ENCODE results near the gene BSCL2.

The BSCL2 gene

DNA sequence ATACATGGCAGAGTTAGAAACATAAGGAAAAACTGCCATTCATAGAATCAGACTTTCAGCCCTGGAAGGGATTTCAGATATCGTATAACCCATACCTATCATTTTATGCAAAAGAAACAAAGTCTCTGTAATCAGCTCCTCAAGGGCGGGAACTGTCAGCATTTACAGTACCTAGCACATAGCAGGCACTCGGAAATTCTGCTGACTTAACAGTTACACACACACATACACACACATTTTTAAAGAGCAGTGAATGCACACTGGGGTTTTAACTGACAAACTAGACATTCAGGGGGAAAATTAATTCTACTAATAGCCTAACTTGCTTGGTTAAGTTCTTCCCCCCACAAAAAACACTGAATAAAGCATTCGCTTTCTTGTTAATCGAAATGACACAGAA is 9.0 kb upstream of the BSCL2 start:
- ATAC-seq: no peak
- TF ChIP-seq ZNF8 (CRISPR knock-in tag; IDR thresholded peaks at IDR 0.05) (no peak), ISL1 (CRISPR knock-in tag; IDR thresholded peaks at IDR 0.05) (no peak), ZNF565 (CRISPR knock-in tag; conservative IDR thresholded peaks at IDR 0.05; ENCODE audit: low read depth) (no peak), ZC3H10 (CRISPR knock-in tag; IDR thresholded peaks at IDR 0.05) (no peak), TCF4 (CRISPR knock-in tag; IDR thresholded peaks at IDR 0.05; ENCODE audit: borderline replicate concordance) (no peak)
- TF ChIP-seq, protein P1, sequence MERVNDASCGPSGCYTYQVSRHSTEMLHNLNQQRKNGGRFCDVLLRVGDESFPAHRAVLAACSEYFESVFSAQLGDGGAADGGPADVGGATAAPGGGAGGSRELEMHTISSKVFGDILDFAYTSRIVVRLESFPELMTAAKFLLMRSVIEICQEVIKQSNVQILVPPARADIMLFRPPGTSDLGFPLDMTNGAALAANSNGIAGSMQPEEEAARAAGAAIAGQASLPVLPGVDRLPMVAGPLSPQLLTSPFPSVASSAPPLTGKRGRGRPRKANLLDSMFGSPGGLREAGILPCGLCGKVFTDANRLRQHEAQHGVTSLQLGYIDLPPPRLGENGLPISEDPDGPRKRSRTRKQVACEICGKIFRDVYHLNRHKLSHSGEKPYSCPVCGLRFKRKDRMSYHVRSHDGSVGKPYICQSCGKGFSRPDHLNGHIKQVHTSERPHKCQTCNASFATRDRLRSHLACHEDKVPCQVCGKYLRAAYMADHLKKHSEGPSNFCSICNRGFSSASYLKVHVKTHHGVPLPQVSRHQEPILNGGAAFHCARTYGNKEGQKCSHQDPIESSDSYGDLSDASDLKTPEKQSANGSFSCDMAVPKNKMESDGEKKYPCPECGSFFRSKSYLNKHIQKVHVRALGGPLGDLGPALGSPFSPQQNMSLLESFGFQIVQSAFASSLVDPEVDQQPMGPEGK (CRISPR knock-in tag; IDR thresholded peaks at IDR 0.05; ENCODE audit: borderline replicate concordance): no peak
- TF ChIP-seq, protein P2, sequence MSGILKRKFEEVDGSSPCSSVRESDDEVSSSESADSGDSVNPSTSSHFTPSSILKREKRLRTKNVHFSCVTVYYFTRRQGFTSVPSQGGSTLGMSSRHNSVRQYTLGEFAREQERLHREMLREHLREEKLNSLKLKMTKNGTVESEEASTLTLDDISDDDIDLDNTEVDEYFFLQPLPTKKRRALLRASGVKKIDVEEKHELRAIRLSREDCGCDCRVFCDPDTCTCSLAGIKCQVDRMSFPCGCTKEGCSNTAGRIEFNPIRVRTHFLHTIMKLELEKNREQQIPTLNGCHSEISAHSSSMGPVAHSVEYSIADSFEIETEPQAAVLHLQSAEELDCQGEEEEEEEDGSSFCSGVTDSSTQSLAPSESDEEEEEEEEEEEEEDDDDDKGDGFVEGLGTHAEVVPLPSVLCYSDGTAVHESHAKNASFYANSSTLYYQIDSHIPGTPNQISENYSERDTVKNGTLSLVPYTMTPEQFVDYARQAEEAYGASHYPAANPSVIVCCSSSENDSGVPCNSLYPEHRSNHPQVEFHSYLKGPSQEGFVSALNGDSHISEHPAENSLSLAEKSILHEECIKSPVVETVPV (CRISPR knock-in tag; IDR thresholded peaks at IDR 0.05): no peak
- TF ChIP-seq, protein P3, sequence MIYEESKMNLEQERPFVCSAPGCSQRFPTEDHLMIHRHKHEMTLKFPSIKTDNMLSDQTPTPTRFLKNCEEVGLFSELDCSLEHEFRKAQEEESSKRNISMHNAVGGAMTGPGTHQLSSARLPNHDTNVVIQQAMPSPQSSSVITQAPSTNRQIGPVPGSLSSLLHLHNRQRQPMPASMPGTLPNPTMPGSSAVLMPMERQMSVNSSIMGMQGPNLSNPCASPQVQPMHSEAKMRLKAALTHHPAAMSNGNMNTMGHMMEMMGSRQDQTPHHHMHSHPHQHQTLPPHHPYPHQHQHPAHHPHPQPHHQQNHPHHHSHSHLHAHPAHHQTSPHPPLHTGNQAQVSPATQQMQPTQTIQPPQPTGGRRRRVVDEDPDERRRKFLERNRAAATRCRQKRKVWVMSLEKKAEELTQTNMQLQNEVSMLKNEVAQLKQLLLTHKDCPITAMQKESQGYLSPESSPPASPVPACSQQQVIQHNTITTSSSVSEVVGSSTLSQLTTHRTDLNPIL (CRISPR knock-in tag; IDR thresholded peaks at IDR 0.05; ENCODE audit: low read depth): no peak

DNA sequence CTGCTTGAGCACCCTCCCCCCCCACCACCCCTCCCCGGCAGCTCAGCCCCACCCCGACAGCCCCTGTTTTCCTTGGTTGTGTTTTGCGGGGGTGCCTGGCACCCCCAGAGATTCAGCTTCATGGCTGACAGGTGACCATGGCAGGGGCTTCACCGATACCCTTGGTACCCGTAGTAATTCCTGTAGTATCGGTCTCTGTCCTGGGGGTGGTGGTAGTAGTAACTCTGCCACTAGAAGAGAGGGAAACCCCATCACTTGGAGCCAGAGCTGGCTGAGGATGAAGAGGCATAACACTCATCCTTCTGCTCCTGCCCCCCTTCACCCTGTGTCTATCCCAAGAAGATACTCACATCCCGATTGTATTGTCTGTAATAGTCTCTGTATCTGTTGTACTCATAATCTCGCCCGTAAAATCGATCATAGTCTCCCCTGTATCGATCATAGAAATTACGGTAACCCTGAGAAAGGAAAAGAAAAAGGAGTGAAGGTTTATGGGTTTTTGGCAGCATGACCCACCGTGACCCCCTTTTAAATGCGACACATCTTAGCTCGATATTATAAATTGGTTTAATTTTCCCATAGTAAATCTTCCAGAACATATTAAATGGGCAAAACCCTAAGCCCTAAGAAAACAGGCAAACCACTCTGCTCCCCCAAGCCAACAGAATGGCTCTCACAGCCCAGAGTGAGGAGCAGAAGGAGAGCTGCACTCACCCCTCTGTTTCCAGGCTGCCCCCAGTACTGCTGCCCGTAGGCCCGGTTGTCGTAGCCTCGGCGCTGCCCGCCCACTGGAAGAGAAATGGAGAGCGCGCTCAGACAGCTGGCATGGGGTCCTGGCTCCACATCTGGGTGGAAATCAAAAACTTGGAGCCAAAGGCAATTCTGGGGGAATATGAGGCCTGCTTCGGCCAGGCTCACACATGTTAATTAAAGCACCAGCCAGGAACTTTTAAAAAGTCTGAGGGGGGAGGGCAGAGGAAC is 8.2 kb upstream of the BSCL2 start:
- no peak for ATAC-seq

DNA sequence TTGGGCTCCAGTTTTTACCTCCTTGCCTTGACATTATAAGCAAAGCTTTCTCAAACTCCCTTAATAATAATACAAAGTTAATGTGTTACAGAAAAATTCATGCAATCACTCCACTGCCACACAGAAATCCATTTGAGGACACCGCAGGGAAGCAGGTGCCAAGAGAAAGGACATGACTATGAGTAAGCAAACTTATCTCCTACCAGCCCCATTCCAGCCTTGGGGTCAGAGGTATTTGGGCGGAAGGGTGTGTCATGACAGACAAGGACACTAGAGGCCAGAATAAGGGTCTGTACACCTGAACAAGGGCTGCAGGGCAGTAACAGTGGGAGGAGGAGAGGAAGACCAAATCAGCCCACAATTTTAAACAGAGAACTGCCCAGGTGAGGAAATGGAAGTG is 6.1 kb upstream of the BSCL2 start:
- TF ChIP-seq, protein P4, sequence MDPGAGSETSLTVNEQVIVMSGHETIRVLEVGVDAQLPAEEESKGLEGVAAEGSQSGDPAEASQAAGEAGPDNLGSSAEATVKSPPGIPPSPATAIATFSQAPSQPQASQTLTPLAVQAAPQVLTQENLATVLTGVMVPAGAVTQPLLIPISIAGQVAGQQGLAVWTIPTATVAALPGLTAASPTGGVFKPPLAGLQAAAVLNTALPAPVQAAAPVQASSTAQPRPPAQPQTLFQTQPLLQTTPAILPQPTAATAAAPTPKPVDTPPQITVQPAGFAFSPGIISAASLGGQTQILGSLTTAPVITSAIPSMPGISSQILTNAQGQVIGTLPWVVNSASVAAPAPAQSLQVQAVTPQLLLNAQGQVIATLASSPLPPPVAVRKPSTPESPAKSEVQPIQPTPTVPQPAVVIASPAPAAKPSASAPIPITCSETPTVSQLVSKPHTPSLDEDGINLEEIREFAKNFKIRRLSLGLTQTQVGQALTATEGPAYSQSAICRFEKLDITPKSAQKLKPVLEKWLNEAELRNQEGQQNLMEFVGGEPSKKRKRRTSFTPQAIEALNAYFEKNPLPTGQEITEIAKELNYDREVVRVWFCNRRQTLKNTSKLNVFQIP (CRISPR knock-in tag; IDR thresholded peaks at IDR 0.05; ENCODE audit: borderline replicate concordance, low read depth): no peak
- no peak for ATAC-seq

More for the DNA sequence above, 8.2 kb upstream of the BSCL2 start:
- no peak for TF ChIP-seq ZNF8 (CRISPR knock-in tag; IDR thresholded peaks at IDR 0.05)
- no peak for TF ChIP-seq TCF4 (CRISPR knock-in tag; IDR thresholded peaks at IDR 0.05; ENCODE audit: borderline replicate concordance)
- TF ChIP-seq RARB (CRISPR knock-in tag; IDR thresholded peaks at IDR 0.05): no peak
- TF ChIP-seq, protein P3 (CRISPR knock-in tag; IDR thresholded peaks at IDR 0.05; ENCODE audit: low read depth): no peak
- TF ChIP-seq, protein P1 (CRISPR knock-in tag; IDR thresholded peaks at IDR 0.05; ENCODE audit: borderline replicate concordance): no peak
- no peak for TF ChIP-seq ISL1 (CRISPR knock-in tag; IDR thresholded peaks at IDR 0.05)
- TF ChIP-seq BACH2 (CRISPR knock-in tag; IDR thresholded peaks at IDR 0.05; ENCODE audit: borderline replicate concordance): no peak
- TF ChIP-seq, protein P5, sequence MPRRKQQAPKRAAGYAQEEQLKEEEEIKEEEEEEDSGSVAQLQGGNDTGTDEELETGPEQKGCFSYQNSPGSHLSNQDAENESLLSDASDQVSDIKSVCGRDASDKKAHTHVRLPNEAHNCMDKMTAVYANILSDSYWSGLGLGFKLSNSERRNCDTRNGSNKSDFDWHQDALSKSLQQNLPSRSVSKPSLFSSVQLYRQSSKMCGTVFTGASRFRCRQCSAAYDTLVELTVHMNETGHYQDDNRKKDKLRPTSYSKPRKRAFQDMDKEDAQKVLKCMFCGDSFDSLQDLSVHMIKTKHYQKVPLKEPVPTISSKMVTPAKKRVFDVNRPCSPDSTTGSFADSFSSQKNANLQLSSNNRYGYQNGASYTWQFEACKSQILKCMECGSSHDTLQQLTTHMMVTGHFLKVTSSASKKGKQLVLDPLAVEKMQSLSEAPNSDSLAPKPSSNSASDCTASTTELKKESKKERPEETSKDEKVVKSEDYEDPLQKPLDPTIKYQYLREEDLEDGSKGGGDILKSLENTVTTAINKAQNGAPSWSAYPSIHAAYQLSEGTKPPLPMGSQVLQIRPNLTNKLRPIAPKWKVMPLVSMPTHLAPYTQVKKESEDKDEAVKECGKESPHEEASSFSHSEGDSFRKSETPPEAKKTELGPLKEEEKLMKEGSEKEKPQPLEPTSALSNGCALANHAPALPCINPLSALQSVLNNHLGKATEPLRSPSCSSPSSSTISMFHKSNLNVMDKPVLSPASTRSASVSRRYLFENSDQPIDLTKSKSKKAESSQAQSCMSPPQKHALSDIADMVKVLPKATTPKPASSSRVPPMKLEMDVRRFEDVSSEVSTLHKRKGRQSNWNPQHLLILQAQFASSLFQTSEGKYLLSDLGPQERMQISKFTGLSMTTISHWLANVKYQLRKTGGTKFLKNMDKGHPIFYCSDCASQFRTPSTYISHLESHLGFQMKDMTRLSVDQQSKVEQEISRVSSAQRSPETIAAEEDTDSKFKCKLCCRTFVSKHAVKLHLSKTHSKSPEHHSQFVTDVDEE (CRISPR knock-in tag; IDR thresholded peaks at IDR 0.05): no peak
- TF ChIP-seq ZNF70 (CRISPR knock-in tag; IDR thresholded peaks at IDR 0.05): no peak
- TF ChIP-seq OSR1 (CRISPR knock-in tag; IDR thresholded peaks at IDR 0.05): no peak
- no peak for TF ChIP-seq ESRRG (CRISPR knock-in tag; IDR thresholded peaks at IDR 0.05)
